Tibial nerve (tissue), 4 donors: ENCODE results near the gene ARFRP1.

Experiments used
- CTCF ChIP-seq, 5 experiments: fragments of 200-600 bp in 3 of 5; fragments of 450-650 bp in 2 of 5; sonication (generic) in 3 of 5; IDR thresholded peaks; one replicate each; pipeline ENCODE4 v1.5.1; 2016 to 2019; ENCODE audit warnings: antibody characterized with exemption in 5 of 5, mild to moderate bottlenecking in 3 of 5, moderate library complexity in 2 of 5
- EP300 ChIP-seq, 2 donors: sonication (generic); formaldehyde crosslinking; IDR thresholded peaks; one replicate each; pipeline ENCODE4 v1.6.1; 2017; ENCODE audit warnings: antibody characterized with exemption in 2 of 2, mild to moderate bottlenecking in 1 of 2
- POLR2A ChIP-seq, 2 donors: fragments of 450-650 bp; IDR thresholded peaks; one replicate each; pipeline ENCODE4 v1.6.1; 2017; ENCODE audit warnings: antibody characterized with exemption in 2 of 2, mild to moderate bottlenecking in 2 of 2, moderate library complexity in 2 of 2

DNA sequence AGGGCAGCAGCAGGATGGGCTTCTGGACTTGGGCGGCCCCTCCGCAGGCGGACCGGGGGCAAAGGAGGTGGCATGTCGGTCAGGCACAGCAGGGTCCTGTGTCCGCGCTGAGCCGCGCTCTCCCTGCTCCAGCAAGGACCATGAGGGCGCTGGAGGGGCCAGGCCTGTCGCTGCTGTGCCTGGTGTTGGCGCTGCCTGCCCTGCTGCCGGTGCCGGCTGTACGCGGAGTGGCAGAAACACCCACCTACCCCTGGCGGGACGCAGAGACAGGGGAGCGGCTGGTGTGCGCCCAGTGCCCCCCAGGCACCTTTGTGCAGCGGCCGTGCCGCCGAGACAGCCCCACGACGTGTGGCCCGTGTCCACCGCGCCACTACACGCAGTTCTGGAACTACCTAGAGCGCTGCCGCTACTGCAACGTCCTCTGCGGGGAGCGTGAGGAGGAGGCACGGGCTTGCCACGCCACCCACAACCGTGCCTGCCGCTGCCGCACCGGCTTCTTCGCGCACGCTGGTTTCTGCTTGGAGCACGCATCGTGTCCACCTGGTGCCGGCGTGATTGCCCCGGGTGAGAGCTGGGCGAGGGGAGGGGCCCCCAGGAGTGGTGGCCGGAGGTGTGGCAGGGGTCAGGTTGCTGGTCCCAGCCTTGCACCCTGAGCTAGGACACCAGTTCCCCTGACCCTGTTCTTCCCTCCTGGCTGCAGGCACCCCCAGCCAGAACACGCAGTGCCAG, 11.0 kb downstream of the ARFRP1 start, which contains the start of gene TNFRSF6B:
- TF ChIP-seq EP300 (IDR thresholded peaks at IDR 0.05) (no peak), CTCF (IDR thresholded peaks at IDR 0.05) (no peak), POLR2A (IDR thresholded peaks at IDR 0.05) (no peak)
